Limb (tissue), 2 donors: ENCODE results near the gene TMEM269.
"Not testable (repeated sequence)": the region's sequence is repeated elsewhere in the genome, so short reads cannot be mapped to it uniquely, and the experiment has no call there.

Experiments used
- DNase-seq, 2 donors: peaks; one replicate each; pipeline ENCODE4 v3.0.0-alpha.2; 2016; ENCODE audit errors: extremely low spot score in 2 of 2

The TMEM269 gene

DNA sequence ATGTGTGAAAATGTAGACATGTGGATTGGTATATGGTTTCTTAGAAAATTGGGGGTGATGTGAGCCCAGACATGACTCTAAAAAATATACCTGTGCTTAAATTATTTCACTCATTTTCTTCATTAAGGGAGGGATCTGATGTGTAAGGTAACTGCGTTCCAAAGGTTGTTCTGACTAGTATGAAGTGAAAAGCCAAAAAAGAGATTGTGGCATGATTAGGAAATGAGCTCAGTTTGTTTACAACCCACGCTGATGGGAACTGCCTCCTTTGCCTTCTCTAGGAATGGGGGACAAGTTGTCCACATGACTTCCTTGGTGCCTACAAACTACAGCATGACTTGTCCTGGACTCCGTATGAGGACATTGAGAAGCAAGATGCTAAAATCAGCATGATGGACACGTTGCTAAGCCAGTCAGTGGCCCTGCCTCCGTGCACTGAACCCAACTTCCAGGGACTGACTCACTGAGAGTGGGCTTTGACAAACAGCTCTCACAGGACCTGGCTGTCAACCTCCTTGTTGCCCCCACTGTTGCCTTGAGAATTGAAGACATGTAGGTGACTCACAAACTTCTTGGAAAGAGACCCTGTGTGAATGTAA is 9.8 kb upstream of the TMEM269 start:
- DNase-seq, result no peak

DNA sequence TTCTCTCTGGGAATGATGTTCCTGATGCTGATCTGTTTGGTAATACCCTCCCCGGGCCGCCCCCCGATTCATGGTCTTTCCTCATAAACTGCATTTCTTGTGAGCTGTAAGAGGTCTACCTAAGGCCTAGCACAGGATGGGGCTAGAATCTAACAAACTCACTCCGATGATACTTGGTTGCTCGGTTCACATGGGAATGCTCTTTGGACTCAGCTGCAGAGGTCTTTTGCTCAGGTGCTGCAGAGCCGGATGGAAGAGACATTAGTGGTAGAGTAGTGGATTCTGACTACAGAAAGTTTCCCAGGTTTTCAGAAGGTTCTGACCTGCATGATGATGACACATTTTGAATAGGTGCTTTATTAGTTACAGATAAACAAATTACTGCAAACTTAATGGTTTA is 8.3 kb upstream of the TMEM269 start:
- DNase-seq, result no peak

DNA sequence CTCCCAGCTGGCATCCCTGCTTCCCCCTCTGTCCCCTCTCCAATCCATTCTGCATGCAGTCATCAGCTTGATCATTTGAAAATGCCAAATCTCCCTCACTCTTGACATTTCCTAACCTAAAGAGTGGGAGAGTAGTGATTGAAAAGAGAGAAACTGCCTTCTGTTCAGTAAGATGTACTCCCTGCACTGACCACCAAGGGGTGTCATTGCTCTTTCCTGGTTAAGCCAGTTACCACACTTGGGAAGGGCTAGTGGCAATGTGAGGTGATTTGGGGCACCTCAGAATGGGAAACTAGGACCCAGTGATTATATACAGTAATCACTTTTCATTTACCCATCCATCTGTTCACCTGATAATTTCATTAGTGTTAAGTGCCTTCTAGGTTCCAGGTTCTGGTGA is 6.9 kb upstream of the TMEM269 start:
- DNase-seq, result peak; percentile 20 to 50

DNA sequence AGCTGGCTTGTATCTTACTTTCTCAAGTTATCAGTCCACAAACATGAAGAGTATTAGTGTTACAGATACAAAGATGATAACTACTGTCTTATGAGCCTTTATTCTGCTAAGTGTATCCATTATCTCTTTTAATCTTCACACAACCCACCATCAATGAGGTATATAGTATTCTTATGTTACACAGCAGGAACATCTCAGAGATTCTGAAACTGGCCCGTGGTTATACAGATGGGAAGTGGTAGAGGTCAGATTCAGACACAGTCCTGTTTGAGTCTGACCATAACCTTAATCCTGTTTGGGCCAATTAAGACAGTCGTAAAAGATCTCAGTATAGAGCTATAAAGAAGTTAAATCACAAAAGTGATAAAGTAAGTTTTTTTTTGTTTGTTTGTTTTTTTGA is 5.1 kb upstream of the TMEM269 start:
- DNase-seq, result no peak

DNA sequence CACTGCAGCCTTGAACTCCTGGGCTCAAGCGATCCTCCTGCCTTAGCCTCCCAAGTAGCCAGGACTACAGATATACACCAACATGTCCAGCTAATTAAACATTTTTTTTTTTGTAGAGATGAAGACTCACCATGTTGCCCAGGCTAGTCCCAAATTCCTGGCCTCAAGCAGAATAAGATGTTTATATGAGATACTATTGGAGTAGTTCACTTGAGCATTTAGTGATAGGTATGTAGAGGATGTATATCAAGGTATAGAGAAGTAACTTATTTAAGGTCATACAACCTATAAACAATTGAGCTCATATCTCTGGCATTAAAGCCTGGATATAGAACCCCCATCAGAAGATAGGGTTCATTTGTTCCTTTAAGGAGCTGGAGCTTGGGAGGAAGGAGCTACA is 4.6 kb upstream of the TMEM269 start:
- DNase-seq, result no peak

DNA sequence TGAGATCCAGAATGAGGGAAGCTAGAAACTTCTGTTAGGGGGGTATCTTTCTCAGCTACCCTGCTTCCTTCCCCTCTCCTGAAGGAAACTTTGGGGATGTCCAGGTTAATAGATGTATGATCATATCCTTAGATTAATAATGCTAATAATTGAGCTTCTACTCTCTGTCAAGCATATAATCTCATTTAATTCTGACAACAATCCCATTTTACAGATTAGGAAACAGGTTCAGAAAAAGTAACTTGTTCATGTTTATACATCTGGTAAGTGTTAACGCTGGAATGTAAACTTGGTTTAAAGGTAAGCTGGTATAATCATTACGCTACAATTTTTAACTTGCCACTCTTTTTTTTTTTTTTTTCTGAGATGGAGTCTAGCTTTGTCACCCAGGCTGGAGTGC is 1.7 kb upstream of the TMEM269 start:
- DNase-seq, result no peak

DNA sequence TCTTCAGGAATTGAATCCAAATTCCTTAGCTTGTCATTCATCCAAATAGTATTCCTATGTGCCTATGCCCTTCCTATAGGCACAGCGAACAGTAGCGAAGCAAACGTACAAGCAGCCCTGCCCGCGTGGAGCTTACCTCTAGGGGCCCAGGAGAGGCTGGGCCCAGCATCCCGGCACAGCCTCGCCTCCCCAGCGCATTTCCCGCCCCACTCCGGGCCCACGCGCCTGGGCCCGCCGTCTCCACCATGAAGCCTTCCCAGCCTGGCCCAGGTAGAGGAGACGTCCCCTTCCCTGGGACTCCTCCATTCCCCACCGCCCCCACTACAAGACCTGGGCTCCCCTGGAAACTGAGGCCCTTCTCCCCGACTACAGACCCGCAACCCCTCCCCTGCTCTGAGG is 245 bp upstream of the TMEM269 start:
- no peak for DNase-seq

DNA sequence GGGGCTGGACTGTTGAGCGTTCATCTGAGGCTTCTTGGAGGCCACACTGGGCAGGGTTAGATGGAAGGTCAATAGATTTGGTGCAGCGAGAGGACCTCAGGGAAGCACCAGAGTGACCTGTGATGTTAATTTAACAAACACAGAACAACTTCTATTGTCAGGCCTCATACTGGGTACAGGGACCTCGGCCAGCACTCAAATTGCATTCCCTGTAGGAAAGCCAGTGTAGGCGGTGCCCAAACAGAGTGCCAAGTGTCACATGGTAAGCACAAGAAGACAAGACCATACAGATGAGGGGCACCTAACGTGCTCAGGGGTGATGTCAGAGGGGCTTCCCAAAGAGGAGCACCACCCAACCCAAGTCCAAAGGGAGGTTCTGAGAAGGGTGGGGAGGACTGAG is 1.3 kb downstream of the TMEM269 start:
- no peak for DNase-seq

DNA sequence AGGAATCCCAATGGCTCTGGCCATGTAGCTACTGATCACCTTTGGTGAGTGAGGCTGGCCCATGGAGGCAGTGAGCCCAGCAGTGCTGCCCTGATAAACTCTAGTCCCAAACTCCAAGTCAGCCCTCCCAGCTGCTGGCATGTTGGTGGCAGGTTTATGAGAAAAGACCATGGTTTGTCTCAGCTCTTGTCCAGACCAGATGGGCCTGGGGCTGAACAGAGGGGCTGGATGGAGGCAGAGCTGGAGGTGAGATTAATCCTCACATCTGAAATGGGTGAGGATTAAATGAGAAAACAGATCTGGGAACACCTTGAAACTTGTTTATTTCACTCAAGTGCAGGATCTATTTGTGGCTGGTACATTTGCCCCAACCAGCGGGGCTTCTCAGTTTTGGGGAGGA is 3.2 kb downstream of the TMEM269 start:
- DNase-seq, result no peak

DNA sequence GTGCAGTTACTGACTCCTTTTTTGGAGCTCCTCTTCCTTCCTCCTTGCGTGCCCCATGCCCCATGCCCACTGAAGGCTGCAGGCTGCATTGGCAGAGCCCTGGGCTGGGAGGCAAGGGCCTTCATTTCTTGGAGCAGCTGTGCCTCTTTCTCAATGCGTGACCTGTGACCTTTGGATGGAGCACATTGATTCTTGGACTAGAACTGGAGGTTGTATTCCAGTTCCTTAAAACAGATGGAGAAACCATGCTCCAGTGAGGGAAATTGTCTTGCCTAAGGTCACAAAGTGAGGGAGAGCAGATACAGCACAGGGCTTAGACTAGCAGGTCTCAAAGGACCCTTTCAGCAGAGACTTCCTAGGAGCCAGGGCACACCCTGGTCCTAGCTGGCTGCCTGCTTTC is 9.0 kb downstream of the TMEM269 start:
- DNase-seq, result no peak

DNA sequence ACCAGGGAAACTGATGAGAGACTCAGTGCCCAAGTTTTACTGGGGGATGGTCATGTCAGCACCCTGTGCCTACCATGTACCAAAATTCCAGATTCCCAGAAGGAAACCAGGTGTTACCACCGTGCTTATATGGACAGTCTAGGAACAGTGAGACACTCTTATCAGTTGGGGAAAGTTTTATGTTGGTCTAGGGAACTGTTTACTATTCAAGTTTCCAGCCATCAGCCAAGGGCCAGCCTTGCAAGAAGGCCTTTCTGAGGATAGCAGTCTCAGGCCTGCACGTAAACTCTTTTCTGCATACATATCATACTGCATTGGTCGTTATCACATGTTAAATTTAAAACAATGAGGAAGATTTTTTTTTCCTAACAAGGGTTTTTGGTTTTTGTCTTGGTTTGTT is 12.6 kb downstream of the TMEM269 start:
- no peak for DNase-seq

DNA sequence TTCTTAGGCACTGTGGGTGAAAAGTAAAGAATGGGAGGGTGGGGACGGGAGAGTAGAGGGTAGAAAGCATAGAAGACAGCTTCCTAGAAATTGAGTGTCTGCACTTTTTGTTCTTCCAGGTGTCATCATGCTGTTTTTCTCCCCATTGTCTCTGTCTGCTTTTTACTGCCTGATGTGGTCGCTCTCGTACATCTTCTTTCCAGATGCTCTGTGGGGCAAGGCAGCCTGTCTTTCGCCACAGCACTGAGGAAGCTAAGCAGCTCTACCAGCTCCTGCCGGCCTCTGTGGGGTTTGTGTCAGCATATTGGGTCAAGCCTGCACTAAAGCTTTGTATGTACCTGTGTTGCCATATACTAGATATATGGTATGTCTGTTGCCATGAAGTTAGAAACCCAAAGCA is 13.2 kb downstream of the TMEM269 start:
- no peak for DNase-seq

DNA sequence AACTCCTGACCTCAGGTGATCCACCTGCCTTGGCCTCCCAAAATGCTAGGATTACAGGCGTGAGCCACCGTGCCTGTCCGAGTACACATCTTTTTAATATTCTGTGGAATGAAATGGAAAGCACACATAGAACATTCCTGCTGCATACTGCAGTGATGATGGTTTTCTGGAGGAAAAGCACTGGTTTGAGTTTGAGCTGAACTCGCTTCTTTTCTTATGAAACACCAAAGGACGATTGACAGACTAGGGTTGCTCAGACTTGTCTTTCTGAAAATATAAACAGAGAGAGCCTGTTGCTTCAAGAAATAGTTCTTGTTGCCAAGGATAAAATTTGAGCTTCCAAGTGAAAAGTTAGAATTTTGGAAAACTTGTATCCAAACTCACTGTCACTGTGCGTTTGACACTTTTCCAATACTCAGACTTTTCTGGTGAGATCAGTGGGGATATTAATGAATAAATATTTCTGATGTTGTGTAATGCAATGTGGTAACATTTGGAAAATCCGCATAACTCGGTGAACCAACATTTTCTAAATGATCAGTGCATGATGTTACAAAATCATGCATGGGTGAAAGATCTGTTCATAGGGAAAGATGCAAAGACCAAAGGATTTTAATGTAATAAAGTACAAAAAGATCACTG is 17.2 kb downstream of the TMEM269 start:
- no peak for DNase-seq

DNA sequence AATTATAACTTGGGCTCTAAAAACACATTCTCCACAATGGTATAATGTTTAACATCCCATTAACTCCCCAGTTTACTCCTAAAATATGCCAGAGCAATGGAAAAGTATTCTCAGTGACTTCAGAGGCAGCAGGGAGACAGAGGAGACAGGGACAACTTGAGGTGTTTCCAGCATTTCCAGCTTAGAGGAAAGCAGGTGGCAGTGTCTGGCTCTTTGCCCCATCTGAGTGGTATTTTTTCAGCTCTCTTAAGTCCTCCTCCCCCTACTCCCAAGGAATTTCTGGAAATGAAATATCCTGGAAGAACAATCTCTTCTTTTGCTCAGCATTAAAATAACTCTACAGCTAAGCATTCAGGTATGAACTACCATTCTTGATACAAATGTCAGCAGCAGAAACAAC is 21.4 kb downstream of the TMEM269 start:
- DNase-seq, result no peak

DNA sequence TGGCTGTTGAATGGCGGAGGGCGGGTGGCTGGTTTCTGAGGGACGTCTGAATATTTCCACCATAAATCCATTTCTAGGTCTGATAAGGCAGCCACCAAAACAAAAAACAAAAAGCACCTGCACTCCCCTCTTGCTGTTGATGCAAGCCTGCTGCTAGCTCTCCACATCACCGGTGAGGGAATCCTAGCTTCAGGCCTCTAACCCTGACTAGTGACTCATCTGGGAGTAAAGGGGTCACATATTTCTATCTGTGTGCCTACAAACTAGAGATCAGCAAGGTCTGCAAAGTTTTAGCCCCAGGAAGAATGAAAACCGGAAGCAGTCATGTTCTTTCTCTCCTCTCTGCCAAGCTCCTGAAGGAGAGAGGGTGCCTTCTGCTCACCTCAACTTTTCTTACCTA is 21.8 kb downstream of the TMEM269 start:
- no peak for DNase-seq

DNA sequence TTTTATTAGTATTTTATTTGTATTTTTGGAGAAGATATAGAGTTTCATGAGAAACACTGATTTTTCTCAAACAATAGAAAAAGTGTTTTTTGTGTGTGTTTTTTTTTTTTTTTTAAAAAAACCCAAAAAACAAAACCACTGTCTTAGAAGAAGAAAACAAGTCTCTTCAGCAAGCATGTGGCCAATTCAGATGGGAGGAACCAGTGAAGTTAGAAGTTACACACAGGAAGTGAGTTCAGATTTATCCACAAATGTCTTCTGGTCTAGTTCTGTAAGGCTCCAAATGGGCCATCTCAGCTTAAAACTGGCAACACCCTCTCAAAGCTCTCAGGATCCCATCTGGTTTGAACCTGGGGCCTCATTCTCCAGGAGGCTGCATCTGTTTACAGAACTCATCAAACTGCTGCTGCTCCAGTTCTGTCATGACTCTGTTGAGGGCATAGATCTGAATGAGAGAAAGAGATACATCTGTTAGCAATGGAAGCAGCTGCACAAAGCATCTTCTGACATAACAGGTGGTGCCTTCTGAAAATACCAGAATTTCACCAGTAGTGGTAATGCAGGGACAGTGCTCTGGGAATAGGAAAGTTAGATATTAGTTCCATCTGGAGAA is 22.4 kb downstream of the TMEM269 start:
- peak in 1 of 2 donors; percentile 44 for DNase-seq

DNA sequence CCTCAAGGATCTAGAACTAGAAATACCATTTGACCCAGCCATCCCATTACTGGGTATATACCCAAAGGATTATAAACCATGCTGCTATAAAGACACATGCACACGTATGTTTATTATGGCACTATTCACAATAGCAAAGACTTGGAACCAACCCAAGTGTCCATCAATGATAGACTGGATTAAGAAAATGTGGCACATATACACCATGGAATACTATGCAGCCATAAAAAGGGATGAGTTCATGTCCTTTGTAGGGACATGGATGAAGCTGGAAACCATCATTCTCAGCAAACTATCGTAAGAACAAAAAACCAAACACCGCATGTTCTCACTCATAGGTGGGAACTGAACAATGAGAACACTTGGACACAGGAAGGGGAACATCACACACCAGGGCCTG is 30.0 kb downstream of the TMEM269 start:
- DNase-seq, result not testable (repeated sequence)

DNA sequence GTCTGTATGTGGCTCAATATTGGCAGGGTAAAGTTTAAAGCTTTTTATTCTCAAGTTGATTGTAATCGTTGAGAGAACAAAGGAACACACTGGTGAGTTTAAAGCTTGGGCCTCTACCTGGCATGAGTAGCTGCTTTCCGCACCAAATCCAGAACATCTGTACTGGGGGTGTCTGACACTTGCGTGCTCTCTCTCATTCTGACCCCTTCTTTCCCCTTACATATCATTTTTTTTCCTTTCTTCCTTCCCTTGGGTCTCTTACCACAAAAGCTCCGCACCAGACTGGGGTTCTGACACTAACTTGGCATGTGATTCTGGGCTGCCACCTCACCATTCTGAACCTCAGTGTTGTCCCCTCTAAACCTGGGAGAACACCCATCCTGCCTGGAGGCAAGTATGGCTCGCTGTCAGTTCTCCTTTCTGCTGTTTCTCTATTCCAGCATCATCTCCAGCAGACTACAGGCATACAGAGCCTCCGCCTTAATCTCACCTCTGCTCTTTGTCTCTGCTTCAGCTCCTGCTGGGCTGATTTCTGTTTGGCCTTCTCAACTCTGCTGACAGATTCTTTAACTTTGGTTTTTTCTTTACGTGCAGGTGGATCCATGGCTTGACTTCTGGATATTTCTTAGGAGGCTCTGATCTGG is 31.3 kb downstream of the TMEM269 start:
- peak; percentile 15 to 35 for DNase-seq

DNA sequence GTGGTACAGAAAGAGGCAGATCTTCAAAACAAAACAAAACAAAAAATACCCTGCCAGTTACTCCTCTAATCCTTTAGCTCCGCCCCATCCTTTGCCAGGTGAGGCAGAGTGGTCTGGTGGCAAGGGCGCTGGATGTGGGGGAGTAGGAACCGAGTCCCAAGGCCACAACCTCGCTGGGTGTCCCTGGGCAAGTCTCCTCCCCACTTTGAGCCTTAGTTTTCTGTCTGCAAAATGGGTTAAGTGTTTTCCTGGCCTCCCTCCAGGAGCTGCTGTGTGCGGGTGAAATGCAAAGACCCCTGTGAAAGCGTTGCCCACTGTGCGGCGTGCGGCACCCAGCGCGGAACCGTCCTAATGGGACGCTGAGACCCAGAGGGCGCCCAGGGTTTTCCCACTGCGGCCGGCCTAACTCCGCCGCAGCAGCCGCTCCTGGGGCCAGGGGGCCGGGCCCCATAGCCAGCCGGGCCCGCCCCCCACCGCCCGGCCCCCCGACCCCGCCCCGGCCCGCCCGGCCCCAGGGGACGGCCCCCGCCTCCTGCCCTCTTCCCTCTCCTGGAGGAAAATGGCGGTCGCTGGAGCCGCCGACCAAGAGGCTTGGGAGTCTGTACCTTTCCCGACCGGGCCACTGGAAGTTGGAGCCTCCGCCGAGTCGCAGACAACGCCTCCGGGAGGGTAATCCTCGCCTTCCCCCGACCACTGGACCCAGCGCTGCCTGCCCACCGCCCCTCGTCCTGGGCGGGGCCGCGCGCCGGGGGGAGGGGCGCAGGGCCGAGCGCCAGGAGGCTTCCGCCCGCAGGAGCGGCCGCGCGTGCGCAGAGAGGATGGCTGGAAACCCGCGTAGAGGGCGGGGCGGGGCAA is 32.0 kb downstream of the TMEM269 start, which contains the start of the genes ERMAP and SVBP:
Gene ERMAP, plus strand, starts transcription at position 538 of the 855 bp plus-strand sequence. CDS start 13,327 bp downstream, outside the sequence.
Gene SVBP, minus strand, starts transcription at position 813 of the 855 bp plus-strand sequence. CDS start 853 bp downstream, outside the sequence.
- DNase-seq, result peak; percentile 95 to 99

DNA sequence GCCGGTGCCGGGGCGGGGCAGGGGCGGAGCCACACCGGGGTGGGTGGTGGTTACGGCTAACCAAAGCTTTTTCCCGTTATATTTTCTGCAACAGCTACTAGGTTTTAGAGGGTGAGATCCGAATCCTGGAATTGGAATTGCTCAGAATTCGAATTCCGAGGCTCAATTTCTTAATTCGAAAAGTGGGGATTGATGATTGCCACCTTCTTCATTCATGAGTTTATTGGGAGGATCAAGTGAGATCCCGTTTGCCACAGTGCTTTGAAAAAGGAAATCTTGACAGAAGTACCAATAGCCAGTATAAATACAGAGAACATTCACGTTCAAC is 32.6 kb downstream of the TMEM269 start:
- DNase-seq, result no peak

DNA sequence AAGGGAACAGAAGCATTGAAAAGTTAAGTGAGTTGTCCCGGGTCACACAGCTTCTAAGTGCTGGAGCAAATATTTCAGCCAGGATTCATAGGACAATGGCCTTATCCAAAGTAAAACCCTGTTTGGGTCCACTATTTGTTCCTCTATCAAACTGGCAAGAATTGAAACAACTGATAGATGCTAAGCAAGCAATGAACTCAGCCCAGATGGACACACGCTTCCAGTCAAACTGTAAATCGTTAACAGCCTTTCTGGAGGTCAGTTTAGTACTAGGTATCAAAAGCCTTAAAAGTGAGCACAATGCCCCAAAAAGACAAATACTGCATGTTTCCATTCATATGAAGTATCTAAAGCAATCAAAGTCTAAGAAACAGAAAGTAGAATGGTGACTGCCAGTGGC is 33.2 kb downstream of the TMEM269 start:
- DNase-seq, result no peak

DNA sequence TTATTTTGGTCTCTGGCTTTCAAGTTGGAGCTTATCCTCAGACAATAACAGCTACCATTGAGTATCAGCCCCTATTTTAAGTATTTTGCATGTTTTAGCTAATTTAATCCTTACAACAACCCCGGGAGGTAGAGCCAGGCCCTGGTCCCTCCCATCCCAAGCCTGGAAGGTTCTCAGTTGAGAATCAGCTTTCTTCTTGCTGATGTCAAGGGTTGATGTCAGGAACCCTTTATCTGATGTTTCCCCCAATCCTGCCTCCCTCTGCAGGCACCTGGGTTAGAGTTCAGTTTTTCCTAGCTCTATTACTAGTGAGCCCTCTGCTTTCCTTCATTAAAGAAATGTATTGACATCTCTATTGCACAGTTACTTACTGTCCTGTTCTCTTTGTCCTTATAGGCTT is 36.0 kb downstream of the TMEM269 start:
- no peak for DNase-seq
